ENCODE data around the gene PRKCA.

The PRKCA gene

DNA sequence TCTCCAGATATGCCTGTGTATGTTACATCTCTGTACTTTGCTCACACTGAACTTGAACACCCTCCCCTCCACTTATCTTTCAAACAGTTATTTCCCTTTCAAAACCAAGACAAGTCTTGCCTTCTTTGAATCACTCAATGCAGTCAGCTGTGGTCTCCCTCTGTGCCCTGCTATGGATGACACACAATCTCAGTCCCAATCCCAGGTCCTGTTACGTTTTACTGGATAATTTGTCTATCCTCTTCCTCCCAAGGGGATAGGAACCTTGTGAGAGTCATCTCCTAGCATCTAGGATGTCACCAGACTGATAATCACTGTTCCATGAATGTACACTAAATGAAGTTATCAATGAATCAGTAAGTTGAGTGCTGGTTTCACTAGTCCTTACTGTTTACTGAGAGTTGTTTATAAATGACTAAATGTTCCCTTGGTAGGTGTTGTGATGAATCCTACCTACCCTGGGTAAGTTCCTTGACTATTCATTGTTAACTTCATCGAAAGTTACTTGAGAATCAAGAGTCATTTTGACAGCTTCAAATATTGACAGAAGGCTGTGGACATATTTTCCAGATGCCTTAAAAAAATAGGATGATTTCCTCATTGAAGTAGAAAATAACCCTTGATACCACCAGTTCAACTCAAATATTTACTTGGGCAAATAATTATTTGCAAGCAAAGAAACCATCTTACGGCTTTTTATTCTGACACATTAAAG is 244.9 kb downstream of the PRKCA start:
- DNase-seq (ENCODE audit: low spot score): peak; percentile 72

DNA sequence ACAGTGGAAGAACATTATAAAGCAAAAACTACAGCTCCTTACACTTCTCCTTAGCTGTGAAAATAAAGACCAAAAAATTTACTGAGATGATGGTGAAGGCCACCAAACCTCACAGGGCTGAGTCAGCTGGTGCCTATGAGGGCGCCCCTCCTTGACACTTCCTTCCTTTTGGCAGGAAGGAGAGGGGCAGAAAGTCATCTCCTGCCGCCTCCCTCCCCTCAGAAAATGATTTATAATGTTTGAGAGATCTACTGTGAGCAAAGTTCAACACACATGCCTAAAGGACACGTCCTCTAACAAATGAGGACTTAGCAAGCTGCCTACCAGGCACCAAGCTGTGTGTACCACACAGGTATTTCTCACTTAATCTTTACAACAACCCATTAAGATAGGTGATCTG is 245.7 kb downstream of the PRKCA start:
- DNase-seq (ENCODE audit: low spot score): peak; percentile 79

DNA sequence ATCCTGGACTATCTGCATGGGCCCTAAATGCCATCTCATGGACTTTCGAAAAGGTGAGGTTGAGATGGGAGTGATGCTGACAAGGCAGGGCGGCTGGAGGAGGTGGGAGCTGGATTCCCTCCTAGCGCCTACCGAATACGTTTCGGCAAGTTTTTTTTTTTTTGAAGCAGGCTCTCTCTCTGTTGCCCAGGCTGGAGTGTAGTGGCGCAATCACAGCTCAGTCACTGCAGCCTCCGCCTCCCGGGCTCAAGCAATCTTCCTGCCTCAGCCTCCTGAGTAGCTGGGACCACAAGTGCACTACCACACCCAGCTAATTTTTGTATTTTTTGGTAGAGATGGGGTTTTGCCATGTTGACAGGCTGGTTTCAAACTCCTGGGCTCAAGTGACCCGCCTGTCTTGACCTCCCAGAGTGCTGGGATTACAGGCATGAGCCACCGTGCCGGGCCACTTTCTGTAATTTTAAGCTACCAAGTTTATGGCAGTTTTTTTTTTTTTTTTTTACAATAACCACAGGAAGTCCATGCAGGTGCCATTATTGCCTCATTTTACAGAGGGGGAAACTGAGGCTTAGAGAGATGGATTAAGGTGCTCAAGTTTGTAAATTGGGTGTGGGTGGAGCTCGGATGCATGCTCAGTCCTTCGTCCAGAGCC is 246.4 kb downstream of the PRKCA start:
- no peak for DNase-seq (ENCODE audit: low spot score)

DNA sequence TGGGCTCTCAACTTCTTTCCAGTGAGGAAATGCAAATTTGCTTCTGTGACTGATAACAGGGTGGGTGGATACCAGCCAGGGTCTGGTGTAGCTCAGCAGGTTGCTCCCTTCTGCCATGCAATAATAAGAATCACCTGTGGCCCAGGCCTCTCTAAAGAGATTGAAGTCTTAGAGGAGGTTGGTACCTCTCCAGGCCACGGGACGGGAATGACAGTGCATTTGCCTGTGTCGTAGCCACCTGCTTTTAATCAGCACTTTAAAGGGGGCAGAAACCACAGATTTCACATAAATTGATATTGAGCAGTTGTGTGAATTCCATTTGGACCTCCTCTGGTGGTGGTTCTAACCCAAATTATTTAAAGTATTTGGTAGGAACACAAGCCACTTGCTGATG is 246.9 kb downstream of the PRKCA start:
- DNase-seq (ENCODE audit: low spot score): no peak

DNA sequence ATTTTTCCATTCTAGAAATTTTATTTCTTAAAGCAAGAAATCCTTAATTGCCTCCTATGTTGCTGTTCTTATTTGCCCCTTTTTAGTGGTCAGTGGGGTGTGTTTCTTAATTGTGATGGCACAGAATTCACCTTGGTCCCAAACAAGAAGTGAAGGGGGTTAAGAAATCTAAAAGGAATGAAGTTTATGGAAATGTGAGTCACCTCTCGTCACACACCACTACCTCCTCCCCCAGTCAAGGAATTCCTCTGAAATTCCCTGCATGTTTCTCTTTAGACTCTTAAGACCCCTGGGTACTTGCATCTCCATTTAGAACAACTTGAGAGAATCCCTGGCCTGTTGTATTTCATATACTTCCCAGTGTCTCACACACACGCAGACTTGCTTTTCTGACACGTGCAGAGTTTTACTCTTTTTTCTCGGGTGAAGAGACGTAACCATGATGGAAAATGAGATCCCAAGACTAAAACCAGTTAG is 247.4 kb downstream of the PRKCA start:
- no peak for DNase-seq (ENCODE audit: low spot score)

DNA sequence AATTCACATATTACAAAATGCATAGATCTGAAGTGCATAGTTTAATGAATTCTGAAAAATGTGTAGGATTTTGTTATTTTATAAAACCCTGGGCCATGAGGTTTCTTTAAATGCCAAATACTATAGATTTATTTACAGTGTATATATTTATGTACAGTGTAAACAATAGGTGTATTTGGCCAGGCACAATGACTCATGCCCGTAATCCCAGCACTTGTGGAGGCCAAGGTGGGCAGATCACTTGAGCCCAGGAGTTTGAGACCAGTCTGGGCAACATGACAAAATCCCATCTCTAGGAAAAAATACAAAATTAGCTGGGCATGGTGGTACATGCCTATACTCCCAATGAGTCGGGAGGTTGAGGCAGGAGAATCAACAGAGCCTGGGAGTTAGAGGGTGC is 249.4 kb downstream of the PRKCA start:
- no peak for DNase-seq (ENCODE audit: low spot score)

DNA sequence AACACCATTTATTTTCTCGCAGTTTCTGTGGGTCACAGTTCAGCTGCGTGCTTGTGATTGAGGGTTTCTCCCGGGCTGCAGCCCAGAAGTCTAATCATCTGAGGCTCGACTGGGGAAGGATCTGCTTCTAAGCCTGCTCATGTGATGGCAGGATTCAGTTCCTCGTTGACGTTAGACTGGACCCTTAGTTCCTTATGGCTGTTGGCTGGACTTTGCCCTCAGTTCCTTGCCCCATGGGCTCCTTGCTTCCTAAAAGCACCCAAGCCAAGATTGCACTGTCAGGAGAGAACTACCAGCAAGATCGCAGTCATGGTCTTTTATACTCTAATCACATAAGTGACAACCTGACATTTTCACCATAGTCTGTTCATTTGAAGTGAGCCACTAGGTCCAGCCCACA is 250.0 kb downstream of the PRKCA start:
- no peak for DNase-seq (ENCODE audit: low spot score)

DNA sequence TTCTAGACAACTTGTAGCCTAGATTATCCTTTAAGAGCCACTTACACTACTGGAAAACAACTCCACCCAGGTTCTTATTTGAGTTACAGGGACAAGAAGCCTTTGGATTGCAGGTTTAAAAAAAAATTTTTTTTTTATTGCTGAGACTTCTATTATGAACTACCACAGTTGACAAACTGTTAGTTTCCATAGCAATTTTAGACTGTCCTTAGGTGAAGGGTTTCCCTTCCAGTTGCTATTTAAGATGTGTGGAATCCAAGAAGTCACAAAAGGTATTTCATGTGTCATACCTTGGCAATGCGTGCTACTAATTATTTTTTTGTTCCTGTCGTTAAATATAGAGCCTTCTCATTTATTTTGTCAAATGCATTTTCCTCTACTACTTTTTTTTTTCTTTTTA is 253.2 kb downstream of the PRKCA start:
- no peak for DNase-seq (ENCODE audit: low spot score)

DNA sequence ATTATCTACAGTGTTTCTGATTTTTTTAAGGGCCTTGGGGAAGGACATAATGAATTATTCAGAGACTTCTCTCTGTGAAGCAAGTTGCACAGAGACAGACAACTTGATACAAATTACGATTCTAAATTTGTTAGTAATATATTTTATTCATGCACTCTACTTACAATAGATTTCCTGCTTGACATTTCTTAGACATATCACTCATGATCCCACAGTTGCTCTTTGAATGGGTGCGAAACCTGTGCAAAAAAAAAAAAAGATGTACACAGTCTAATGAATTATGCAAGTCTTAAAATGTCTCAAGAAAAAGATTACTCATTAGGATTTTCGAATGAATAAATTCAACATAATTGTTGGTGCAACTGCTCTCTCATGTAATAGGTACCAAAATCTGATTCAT is 254.8 kb downstream of the PRKCA start:
- no peak for DNase-seq (ENCODE audit: low spot score)

DNA sequence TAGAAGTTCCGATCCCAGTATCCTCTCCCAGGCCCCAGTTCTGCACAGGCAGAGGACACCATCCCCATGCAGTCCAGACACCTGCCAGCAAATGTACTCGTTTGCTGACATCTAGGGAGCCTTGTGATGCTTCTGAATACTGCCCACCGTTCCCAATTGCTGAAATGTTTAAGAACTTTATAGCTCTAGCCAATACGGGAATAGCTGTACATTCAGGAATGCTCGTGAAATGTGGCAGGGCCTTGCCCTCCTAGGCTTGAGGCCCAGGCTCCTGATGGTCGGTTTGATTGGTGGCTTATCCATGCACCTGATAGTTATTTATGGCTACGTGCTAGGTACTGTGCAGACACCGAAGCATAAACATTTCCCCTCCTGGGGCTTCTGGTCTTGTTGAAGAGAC is 255.5 kb downstream of the PRKCA start:
- no peak for DNase-seq (ENCODE audit: low spot score)

DNA sequence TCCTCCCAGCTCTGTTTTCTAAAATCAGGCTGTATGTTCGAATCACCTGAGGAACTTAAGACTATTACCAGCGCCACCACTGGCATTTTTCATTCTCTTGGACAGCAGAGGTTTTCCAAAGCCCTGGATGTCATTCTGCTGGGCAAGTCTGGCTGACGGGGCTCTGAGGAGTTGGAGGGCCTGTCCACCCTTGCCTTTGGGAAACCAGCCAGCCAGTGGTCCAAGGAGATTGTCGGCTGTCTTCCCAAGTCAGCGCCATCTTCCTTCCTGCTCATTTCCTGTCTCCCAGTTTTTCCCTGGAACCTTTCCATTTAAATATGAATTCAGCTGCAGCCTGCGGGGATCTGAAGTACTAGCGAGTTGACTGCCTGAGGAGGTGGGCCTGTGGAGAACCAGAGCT is 258.3 kb downstream of the PRKCA start:
- no peak for DNase-seq (ENCODE audit: low spot score)

DNA sequence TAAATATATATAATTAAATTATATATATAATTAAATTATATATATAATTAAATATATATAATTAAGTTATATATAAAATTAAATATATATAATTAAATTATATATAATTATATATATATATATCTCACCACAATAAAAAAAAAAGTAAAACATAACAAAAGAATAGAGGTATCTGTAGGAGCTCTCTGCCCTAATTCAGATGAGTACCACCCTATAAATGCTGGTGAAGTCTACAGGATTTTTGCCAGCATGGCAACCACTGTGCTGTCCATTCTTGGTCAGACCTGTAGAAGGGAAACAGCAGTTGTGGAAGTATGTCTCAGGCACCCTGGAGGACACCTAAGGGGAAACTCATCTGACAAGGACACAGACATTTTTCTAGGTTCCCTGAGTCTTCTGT is 259.7 kb downstream of the PRKCA start:
- no peak for DNase-seq (ENCODE audit: low spot score)

DNA sequence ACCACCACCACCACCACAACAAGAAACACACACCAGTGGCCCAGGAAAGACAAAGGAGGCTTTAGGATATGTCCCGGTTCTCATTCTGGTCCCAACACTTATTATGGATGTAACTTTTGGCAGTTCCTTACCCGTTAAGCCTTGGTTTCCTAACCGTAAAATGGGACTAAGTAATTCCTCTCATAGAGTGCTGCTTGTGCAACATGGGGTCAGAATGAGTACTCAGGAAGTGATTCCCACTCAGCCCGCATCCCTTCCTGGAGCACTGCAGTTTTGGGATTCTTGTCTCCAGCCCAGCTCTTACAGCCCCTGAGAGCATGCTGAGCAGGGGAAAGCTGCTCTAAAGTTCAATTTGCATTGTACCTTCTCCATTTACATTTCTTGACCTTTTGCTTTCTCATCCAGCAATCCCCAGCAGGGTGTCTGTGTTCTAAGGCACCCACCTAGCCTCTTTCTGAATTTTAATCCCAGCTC is 262.6 kb downstream of the PRKCA start:
- DNase-seq (ENCODE audit: low spot score): no peak

DNA sequence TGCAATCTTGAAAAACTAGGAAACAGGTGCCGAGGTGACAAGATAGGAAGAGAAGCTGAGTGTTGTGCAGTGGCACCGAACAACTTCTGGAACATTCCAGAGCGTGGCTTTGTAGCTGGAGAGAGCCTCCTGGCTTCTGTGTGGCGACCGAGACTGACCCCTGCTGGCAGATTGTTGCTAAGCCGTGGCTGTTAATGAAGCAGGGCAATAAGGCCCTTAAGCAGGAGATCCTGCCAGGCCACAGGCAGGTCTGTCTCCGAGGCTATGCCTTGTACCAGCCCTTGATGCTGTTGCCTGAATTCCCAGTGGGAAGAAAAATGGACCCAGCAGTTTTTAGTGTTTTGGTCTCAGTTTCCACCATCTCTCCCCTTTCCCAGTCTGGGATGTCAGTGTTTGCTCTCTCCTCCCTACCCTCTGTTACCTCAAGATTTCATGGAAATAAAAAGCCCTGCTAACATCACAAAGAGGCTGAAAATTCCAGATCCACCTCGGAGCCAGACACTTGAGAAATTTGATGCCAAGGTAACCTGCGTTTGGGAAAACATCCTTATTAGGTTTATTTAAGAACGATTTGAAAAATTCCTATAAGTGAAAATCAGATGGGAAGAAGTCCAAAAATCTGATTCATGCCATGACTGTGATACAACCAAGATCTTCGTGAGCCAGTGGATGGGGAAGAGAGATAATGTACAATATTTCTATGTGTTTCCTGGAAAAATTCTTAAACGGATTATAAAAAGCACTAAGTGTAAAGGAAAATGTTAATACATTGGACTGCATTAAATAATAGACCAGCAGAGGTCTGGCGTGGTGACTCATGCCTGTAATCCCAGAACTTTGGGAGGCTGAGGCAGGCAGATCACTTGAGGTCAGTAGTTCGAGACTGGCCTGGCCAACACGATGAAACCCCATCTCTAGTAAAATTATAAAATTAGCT is 265.1 kb downstream of the PRKCA start:
- DNase-seq (ENCODE audit: low spot score): peak; percentile 79

DNA sequence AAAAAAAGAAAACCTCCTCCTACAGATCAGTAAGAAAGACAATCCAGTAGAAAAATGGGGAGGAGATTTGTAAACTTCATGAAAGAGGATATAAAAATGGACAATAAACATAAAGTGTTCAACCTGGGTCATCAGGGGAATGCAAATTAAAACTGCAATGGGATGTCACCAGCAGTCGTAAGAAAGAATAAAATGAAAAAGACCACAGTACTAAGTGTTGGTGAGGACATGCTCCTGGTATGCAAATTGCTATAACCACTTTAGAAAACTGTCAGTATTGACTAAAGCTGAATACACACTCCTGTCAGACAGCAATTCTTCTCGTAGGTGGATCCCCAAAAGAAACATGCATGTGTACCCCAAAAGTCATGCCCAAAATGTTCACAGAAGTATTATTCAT is 267.2 kb downstream of the PRKCA start:
- no peak for DNase-seq (ENCODE audit: low spot score)

DNA sequence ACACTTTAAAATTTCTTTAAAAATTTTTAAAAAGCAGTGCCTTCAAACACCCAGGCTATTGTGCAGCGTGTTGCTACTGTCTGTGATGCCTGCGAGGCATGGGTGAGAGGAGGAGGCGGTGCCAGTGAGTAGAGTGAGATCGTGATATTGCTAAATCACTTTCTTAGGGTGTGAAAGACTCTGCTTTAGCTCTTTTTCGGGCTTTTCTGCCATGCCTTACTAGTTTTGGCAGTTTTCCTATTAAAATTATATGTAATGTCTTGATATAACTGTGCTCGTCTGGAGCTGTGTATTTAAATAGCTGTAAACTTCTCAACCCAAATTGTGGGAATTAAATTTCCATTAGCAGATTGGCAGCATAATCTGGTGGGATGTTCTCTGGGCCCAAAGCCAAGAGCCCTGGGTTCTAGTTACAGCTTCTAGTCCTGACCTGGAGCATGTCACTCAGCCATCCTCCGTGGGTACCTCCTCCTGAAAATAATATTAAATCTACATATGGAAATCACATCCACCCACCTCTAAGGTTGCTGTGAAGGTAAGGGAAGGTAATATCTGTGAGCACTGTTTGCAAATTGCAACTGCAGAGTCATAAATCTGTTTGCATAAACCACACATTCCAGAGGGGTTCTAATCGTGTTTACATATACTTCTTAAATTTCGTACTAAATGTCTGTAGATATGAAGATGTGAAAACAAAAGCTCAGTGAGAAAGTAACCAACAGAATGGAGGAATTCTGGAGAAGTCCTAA is 268.2 kb downstream of the PRKCA start:
- DNase-seq (ENCODE audit: low spot score): no peak

DNA sequence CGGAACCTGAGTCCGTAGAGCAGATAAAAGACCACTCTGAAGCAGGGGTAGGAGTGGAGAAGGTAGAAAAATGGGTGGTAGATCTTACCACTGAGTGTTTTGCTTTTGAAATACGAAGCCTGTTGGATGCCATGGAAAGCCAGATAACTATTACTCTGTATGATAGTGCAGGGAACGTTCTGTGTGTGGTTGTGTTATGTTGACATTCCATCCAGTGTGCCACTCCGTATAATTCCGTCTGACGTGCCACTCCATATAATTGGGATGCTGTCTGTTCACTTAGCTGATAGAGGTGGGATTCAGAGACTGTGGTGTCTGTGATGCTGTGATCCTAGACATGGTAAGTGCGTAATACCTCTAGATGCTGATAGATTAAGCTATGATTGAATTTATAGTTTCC is 269.3 kb downstream of the PRKCA start:
- DNase-seq (ENCODE audit: low spot score): no peak

DNA sequence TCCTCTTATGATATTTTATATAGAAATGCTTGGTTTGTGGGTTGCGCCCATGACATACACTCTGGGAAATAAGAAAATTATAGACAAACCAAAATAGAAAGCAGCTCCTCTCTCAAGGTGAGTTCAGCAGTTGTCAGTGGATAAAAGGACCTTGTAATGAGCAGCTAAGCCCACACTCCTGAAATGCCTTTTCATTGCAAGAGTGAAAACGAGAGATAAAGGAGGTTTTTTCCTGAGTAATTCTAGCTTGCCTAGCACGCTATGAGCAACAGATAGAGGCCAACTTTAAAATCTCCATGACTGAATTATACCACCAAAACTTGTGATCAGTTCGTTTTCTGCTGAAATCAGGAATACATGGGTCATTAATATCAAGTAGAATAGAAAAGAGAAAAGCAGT is 270.7 kb downstream of the PRKCA start:
- DNase-seq (ENCODE audit: low spot score): peak; percentile 20

DNA sequence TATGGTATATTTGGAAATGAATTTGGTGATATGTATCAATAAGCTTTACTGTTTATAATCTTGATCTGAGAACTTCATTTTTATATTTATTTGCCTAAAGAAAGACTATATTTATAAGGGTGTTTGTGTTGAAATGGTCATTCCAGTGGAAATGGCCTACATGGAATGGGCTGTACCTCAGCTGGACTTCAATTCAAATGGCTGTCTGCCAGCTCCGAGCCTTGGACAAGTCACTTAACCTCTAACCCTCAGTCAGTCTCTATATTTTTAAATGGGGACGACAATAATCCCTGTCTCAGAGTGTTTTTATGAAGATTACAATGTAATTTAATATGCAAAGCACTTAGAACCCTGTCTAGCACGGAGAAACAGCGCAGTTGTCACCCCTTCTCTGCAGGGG is 271.7 kb downstream of the PRKCA start:
- DNase-seq (ENCODE audit: low spot score): no peak

DNA sequence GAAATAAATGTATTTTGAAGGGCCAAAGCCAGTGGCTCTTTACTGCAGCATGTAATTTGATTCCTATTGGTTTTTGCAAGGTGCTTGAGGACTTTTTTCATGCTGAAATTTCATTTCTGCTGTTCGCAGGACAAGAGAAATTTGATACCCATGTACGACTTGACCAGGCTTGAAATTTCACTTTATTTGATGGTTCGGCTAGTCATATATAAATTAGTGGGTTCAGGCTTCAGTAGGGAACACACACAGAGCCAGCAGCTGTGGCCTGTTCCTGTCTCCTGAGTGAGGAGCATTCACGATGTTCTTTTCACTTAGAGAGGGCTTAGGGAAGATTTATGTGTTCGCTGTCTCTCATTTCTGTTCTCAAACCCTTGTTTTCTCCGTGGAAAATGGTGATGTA is 274.1 kb downstream of the PRKCA start:
- no peak for DNase-seq (ENCODE audit: low spot score)

DNA sequence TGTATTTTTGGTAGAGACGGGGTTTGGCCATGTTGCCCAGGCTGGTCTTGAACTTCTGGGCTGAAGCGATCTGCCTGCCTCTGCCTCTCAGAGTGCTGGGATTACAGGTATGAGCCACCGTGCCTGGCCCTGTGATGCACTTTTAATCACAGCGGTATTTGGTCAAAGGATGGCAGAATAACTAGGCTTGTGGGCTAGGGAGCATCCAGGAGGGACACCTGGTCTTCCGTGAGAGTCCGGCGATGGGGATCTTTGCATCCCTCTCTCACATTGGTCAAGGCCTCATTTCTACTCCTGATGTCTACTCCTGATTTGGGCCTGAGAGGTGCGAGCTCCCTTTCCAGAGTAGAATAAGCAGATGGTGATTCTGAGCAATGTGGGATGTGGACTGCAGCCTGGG is 274.6 kb downstream of the PRKCA start:
- DNase-seq (ENCODE audit: low spot score): no peak

Measured in activated CD4-positive, alpha-beta T cell treated with anti-CD3 and anti-CD28 coated beads, Interleukin-2, Interleukin-4, amounts not matched to agents 100 ng/mL and 50 ng/mL, durations not matched to agents 16 hours and 8 hours (primary cell).